Adipocyte (in vitro differentiated cells): ENCODE measurements around the gene SLC4A8.

ENCODE experiments used
- DNase-seq: peaks from one replicate; pipeline ENCODE4 v3.0.0-alpha.2; 2015; ENCODE audit warnings: low read depth
- H3K27me3 ChIP-seq: replicated peaks from 2 replicates; pipeline ENCODE4 v1.7.0; 2013; ENCODE audit warnings: mild to moderate bottlenecking, low read length, moderate library complexity; ENCODE audit not compliant: control insufficient read depth, insufficient read depth
- H3K36me3 ChIP-seq: 2 replicates; pipeline ENCODE4 v1.7.0; 2013; ENCODE audit warnings: low read length, mild to moderate bottlenecking, moderate library complexity; ENCODE audit not compliant: control insufficient read depth, insufficient read depth, severe bottlenecking
- H3K4me1 ChIP-seq: 2 replicates; pipeline ENCODE4 v1.7.0; 2013; ENCODE audit warnings: mild to moderate bottlenecking, low read length, moderate library complexity; ENCODE audit not compliant: control insufficient read depth, insufficient read depth
- H3K4me3 ChIP-seq: 2 replicates; pipeline ENCODE4 v1.7.0; 2013; ENCODE audit warnings: mild to moderate bottlenecking, low read length, moderate library complexity
- H3K9ac ChIP-seq: 2 replicates; pipeline ENCODE4 v1.7.0; 2013; ENCODE audit warnings: mild to moderate bottlenecking, low read length, moderate library complexity
- H3K9me3 ChIP-seq: 2 replicates; pipeline ENCODE4 v1.7.0; 2013; ENCODE audit warnings: mild to moderate bottlenecking, low read length, moderate library complexity; ENCODE audit not compliant: control insufficient read depth

SLC4A8 gene

DNA sequence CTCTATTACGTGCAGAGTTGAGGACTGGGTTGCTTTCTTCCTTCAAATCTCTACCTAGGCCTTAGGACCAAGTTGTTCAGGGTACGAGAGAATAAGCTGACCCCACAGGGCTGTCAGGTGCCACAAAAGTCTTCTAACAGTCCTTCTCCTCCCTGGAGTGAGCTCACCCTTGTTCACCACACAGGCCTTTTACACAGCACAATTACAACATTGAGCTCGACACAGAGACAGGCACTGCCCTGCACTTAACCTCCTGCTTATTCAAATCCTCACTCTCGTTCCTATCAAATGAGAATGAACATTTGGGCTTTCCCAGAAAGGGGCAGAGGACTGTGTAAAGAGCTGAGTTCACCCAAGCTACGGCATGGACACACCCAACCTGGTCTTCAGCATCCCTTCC, 35.8 kb upstream of the SLC4A8 start:
- Histone ChIP-seq H3K9ac (no peak overlapping the region), H3K36me3 (no peaks in the 10 kb centered on the region), H3K9me3 (no peaks in the 10 kb centered on the region), H3K27me3 (peaks cover 4% of the 10 kb centered on the region), H3K4me1 (peaks cover 12% of the 10 kb centered on the region), H3K4me3 (no peak overlapping the region)
- no peak for DNase-seq

DNA sequence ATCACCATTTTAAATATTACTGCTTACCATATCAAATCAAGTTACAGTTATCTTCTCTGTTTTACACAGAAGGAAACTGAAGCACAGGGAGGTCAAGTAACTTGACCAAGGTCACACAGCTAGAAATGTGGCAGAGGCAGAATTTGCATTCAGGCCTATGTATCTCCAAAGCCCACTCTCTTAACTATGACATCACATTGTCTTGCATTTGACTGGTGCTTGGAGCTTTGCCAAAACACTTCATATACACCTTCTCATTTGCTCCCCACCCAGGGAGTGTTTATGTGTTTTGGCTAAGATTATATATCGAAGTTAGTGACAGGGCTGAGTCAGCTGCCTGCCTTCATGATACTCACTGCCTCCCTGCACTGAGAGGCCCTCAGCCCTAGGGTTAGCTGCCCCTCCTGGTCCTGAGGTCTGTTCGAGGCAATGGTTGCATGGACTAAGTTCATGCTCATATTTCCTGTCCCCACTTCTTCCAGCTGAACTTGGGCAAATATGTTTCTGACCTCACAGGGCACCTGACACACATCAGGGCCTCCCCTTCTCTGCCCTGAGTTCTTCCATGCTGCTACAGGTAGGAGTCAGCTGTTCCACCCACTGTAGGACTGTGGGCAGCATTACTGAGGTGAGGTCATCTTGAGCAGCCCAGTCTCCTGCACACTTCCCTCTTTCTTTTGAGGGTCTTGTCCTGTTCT, 35.2 kb upstream of the SLC4A8 start:
- Histone ChIP-seq H3K36me3 (no peaks in the 10 kb centered on the region), H3K9ac (no peak overlapping the region), H3K4me1 (peaks cover 12% of the 10 kb centered on the region), H3K27me3 (peaks cover 4% of the 10 kb centered on the region), H3K4me3 (no peak overlapping the region), H3K9me3 (no peaks in the 10 kb centered on the region)
- DNase-seq = peak; percentile 36

DNA sequence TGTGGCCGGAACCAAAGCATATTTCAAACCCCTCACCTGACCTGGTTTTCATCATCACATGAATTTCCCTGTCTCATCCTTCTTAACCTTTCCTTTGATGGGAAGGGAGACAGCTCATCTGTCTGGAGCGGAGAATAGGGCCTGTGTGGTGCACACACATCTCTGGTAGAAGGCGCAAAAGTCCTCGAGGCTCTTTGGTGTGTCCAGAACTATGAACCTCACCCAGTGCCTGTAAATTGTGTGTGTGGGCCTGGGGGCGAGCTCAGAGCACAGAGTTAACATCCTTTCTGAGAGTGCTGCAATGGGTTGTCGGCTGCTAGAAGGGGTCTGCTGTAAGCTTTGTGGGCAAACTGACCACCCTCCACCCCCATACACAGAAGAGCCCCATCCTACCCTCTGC, 34.2 kb upstream of the SLC4A8 start:
- Histone ChIP-seq H3K4me3 (no peak overlapping the region), H3K9ac (no peak overlapping the region), H3K36me3 (no peaks in the 10 kb centered on the region), H3K4me1 (peaks cover 12% of the 10 kb centered on the region), H3K27me3 (peaks cover 4% of the 10 kb centered on the region), H3K9me3 (no peaks in the 10 kb centered on the region)
- DNase-seq = no peak

DNA sequence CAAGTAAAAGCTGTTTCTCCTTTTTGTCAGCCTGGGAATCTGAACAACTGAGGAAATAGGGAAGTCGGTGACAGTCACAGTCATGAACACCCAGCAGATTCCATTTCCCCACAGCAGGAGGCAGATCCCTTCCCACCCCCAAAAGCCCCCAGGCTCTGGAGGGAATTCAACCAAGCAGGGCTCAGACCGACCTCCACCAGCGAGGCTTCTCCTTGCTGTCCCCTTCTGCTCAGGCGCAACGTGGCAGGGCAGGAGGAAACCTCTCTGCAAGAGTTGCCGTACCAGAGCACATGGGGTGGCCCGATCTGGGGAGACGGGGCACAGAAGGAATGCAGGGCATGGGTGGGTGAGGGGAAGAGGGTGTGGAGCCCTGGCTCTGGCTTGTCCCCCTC, 33.7 kb upstream of the SLC4A8 start:
- Histone ChIP-seq H3K4me1 (peaks cover 12% of the 10 kb centered on the region), H3K4me3 (peak overlapping the region; percentile 71), H3K9ac (no peak overlapping the region), H3K36me3 (no peaks in the 10 kb centered on the region), H3K27me3 (peaks cover 4% of the 10 kb centered on the region), H3K9me3 (no peaks in the 10 kb centered on the region)
- DNase-seq = peak; percentile 38

DNA sequence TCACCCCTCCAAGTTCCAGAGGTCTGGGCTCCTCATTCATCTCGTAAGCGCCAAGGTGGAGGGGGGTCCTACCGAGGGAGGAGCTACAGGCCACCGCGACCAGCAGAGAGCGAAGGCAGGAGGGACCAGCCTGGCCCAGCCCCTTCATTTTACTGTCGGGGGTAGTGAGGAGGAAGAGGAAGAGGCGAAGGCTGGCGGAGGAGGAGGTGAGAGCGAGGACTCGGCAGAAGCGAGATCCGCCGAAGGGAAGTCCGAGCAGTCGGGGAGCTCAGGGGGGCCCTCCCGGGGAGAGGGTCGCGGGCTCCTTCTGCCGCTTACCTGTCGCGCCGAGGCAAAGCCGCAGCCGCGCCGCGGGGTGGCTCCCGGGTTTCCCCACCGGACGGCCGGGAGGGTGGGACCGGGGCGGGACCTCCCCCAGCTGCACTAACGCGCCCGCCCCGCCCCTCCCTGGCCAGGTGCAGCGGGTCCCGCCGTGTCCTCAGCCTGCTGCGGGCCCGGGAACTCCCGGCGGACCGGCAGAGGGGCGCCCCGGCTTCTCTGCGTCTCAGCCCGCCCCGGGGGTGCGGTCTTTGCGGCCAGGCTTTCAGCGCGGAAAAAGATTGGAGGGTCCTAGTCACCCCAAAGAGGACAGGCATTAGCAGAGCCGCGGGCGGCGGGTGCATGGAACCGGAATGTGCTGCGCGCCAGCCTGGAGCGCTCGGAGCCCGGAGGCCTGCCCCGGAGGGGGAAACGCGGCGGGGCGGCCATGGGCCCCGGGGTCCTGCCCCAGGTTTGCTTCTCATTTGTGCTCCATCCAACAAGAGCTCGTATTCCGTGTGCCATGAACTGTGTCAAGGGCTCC, 33.1 kb upstream of the SLC4A8 start, which contains the start of gene GALNT6:
TSS of gene GALNT6 (minus strand) at position 124 of the 841 bp plus-strand sequence. CDS start 11,625 bp downstream, outside the sequence.
- Histone ChIP-seq H3K4me3 (peak within 1 kb of the TSS; percentile 71), H3K36me3 (no peaks in the 10 kb centered on the region), H3K9ac (peak within 1 kb of the TSS; percentile 30), H3K4me1 (peaks cover 12% of the 10 kb centered on the region), H3K27me3 (peaks cover 4% of the 10 kb centered on the region), H3K9me3 (no peaks in the 10 kb centered on the region)
- DNase-seq = peak; percentile 51

DNA sequence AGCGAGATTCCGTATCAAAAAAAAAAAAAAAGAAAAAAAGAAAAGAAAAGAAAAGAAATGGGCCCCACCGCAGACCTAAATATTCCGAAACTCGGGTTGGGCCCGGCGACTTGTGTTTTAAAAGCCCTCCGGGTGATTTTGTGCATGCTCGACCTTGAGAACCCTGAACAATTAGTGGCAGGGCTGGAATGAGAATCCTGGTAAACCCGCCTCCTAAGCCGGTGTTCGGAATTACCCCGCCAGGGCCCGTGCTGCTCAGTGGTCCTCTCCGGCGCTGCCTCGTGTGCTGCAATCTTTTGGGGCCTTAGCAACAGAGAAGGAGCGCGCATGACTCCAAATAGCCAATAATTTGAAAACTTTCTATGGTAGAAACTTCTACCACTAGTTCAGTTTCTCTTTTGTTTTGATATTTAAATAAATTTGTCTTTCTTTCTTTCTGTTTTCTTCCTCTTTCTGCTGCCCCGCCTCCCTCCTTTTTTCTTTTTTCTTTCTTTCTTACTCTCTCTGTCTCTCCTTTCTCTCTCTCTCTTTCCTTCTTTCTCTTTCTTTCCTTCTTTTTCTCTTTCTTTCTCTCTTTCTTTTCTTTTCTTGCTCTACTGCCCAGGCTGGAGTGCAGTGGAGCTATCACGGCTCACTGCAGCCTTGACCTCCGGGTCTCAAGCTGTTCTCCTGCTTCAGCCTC, 31.9 kb upstream of the SLC4A8 start:
- no peaks in the 10 kb centered on the region for H3K9me3 ChIP-seq
- peaks cover 12% of the 10 kb centered on the region for H3K4me1 ChIP-seq
- peak; percentile 81 for DNase-seq
- H3K36me3 ChIP-seq = no peaks in the 10 kb centered on the region
- H3K9ac ChIP-seq = no peak overlapping the region
- H3K27me3 ChIP-seq = peaks cover 4% of the 10 kb centered on the region
- H3K4me3 ChIP-seq = peak overlapping the region; percentile 34

DNA sequence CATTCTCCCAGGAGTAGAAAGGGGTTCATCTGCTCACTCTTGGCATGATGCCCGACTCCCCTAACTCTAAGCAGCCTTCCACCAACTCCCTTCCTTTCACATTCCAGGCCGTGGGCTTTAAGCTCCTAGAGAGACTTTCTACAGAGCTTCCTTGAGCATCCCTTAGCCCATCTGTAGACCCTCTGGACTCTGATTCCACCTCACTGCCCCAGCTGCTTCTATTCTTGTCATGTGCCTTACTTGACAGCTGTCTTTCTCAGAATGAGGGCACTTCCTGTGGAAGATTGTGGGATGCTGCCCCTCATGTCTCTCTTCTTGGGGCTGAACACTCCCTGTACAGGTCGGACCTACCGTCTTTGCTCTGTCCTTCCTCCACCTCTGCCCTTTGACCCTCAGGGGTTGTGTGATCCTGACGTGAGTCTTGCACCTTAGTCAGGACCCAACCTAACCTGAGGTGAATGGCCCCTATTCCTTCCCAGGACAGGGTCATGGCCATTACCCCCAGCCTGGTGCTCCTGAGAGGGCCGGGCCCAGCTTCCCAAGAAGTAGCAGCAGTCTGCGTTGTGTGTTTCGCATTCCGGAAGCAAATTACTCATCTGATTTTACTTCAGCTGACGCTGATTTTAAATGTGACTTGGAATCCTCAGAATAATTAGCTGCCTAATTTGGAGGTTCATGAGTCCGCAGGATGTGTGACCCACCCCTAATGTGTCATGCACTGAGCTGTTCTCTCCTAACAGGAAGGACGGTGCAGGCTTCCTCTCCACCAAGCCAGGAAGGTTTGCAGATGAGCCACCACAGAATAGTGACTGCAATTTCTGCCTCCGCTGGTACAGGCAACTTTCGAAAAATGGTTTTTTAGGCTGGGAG, 30.7 kb upstream of the SLC4A8 start:
- Histone ChIP-seq H3K9me3 (no peaks in the 10 kb centered on the region), H3K4me1 (no peaks in the 10 kb centered on the region), H3K36me3 (no peaks in the 10 kb centered on the region), H3K9ac (no peak overlapping the region), H3K4me3 (no peak overlapping the region), H3K27me3 (peaks cover 4% of the 10 kb centered on the region)
- peak; percentile 51 for DNase-seq

DNA sequence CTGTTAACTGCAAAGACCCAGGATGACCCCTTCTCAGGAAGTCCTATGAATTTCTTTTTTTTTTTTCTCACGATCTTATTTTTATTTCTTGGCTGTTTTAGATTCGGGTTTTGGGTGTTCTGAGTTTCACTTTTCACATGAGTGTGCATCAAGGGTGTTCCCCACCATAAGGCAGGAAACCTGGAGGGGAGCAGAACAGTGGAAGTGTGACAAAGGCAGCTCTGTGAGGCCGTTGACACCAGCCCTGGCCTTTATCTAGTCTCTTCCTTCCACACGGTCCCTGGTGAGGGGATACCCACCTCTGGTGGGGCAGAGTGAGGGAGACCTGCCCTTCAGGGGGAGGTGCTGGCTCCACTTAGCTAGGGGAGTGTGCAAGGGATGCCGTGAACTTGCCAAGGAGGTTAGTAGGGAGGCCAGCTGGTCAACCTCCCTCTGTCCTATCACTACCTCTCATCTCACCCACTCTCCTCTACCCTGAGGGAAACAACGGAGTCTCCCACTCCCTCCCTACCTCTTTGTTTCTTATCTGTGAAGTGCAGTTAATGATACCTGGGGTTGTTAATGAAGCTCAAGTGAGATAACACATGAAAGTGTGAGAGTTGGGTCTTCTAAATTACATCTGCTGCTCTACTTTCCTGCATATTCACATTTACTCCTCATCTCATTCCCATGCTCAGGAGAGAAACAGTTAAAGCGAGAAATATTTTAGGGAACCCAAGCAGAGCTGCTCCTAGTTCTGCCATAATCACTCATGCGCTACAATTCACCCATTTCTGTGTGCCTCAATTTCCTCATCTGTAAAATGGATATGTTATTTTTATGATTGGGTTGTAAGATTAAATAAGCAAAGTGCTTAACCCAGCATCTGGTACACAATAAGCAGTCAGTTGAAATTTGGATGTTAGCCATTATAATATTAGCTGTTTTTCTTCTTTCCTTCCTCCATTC, 29.1 kb upstream of the SLC4A8 start:
- Histone ChIP-seq H3K9me3 (no peaks in the 10 kb centered on the region), H3K9ac (no peak overlapping the region), H3K36me3 (no peaks in the 10 kb centered on the region), H3K27me3 (peaks cover 4% of the 10 kb centered on the region), H3K4me1 (no peaks in the 10 kb centered on the region), H3K4me3 (no peak overlapping the region)
- no peak for DNase-seq

DNA sequence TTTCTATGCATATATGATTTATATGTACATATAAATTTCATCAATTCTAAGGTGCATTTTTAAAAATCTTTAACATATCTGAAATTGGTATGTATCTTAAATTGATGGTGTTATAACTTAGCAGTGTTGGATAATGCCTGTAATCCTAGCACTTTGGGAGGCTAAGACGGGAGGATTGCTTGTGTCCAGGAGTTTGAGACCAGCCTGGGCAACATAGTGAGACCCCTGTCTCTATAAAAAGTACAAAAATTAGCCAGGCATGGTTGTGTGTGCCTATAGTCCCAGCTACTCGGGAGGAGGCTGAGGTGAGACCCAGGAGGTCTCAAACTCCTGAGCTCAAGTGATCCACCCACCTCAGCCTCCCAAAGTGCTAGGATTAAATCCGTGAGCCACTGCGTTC, 27.0 kb upstream of the SLC4A8 start:
- Histone ChIP-seq H3K36me3 (no peaks in the 10 kb centered on the region), H3K9me3 (no peaks in the 10 kb centered on the region), H3K4me1 (peaks cover 1% of the 10 kb centered on the region), H3K27me3 (no peaks in the 10 kb centered on the region), H3K9ac (no peak overlapping the region), H3K4me3 (no peak overlapping the region)
- no peak for DNase-seq

DNA sequence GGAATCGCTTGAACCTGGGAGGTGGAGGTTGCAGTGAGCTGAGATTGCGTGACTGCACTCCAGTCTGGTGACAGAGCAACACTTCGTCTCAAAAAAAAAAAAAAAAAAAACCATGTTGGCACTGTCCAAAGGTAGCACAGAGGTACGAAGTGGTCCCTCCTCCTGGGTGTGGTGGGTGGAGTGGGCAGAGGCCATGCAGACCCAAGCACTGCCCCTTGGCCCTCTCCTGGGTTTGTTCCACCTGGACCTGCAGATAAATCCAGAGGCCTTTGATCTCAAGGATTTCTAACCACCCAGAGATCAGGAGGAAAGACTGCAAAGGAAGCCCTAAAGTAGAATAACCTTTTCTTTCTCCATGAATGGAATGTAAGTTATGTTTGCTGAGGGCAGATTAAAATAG, 24.7 kb upstream of the SLC4A8 start:
- no peak for DNase-seq
- Histone ChIP-seq H3K9ac (no peak overlapping the region), H3K27me3 (no peaks in the 10 kb centered on the region)

More for the DNA sequence above, 24.7 kb upstream of the SLC4A8 start:
- Histone ChIP-seq H3K4me1 (peaks cover 10% of the 10 kb centered on the region), H3K9me3 (no peaks in the 10 kb centered on the region), H3K4me3 (no peak overlapping the region), H3K36me3 (no peaks in the 10 kb centered on the region)
